ENCODE data around the gene SMAD3.

SMAD3 gene

DNA sequence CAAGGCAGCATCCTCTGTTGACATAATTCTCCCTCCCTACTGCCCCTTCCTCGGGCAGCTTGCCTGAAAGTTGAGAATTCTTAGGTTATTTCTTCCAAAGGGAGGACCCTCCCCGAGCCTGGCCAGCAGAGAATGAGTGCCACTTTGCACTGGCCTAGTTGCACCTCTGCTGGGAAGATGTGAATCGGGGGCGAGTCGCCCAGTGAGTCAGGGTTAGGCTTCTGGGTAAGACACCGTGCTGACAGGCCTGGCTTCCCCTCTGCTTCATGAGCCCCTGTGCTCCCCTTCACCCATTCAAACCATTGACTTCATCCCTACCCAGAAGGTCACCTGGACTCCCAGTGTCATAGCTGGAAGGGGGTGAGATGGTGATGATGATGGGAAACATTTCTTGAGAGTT lies 106.8 kb downstream of the SMAD3 start:
- TF ChIP-seq, protein P1, sequence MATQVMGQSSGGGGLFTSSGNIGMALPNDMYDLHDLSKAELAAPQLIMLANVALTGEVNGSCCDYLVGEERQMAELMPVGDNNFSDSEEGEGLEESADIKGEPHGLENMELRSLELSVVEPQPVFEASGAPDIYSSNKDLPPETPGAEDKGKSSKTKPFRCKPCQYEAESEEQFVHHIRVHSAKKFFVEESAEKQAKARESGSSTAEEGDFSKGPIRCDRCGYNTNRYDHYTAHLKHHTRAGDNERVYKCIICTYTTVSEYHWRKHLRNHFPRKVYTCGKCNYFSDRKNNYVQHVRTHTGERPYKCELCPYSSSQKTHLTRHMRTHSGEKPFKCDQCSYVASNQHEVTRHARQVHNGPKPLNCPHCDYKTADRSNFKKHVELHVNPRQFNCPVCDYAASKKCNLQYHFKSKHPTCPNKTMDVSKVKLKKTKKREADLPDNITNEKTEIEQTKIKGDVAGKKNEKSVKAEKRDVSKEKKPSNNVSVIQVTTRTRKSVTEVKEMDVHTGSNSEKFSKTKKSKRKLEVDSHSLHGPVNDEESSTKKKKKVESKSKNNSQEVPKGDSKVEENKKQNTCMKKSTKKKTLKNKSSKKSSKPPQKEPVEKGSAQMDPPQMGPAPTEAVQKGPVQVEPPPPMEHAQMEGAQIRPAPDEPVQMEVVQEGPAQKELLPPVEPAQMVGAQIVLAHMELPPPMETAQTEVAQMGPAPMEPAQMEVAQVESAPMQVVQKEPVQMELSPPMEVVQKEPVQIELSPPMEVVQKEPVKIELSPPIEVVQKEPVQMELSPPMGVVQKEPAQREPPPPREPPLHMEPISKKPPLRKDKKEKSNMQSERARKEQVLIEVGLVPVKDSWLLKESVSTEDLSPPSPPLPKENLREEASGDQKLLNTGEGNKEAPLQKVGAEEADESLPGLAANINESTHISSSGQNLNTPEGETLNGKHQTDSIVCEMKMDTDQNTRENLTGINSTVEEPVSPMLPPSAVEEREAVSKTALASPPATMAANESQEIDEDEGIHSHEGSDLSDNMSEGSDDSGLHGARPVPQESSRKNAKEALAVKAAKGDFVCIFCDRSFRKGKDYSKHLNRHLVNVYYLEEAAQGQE (IDR thresholded peaks at IDR 0.05; ENCODE audit: insufficient replicate concordance, low read depth), result no peak
- TF ChIP-seq POLR2AphosphoS5 (IDR thresholded peaks at IDR 0.05; ENCODE audit: low read depth) (no peak), GABPA (IDR thresholded peaks at IDR 0.05; ENCODE audit: low read depth) (no peak)
- TF ChIP-seq, protein P2, sequence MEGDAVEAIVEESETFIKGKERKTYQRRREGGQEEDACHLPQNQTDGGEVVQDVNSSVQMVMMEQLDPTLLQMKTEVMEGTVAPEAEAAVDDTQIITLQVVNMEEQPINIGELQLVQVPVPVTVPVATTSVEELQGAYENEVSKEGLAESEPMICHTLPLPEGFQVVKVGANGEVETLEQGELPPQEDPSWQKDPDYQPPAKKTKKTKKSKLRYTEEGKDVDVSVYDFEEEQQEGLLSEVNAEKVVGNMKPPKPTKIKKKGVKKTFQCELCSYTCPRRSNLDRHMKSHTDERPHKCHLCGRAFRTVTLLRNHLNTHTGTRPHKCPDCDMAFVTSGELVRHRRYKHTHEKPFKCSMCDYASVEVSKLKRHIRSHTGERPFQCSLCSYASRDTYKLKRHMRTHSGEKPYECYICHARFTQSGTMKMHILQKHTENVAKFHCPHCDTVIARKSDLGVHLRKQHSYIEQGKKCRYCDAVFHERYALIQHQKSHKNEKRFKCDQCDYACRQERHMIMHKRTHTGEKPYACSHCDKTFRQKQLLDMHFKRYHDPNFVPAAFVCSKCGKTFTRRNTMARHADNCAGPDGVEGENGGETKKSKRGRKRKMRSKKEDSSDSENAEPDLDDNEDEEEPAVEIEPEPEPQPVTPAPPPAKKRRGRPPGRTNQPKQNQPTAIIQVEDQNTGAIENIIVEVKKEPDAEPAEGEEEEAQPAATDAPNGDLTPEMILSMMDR (IDR thresholded peaks at IDR 0.05; ENCODE audit: insufficient read depth, low read length), result no peak
- no peak for DNase-seq (ENCODE audit: low read depth in 1 of 2, low spot score in 1 of 2)
- H3K27ac ChIP-seq (replicated peaks), result no peak overlapping the region
- H3K4me3 ChIP-seq (replicated peaks; ENCODE audit: insufficient read depth, low read length), result no peak overlapping the region
- H3K27me3 ChIP-seq (ENCODE audit: insufficient read depth, poor library complexity, severe bottlenecking), result no peaks in the 10 kb centered on the region

GRCh38 chr15:67173005-67173404 lies 107.6 kb downstream of the SMAD3 start:
- DNase-seq (ENCODE audit: low read depth in 1 of 2, low spot score in 1 of 2), result no peak
- Histone ChIP-seq H3K27me3 (ENCODE audit: insufficient read depth, poor library complexity, severe bottlenecking) (no peaks in the 10 kb centered on the region), H3K4me3 (replicated peaks; ENCODE audit: insufficient read depth, low read length) (no peak overlapping the region), H3K27ac (replicated peaks) (no peak overlapping the region)
- TF ChIP-seq, protein P1 (IDR thresholded peaks at IDR 0.05; ENCODE audit: insufficient replicate concordance, low read depth), result no peak
- TF ChIP-seq GABPA (IDR thresholded peaks at IDR 0.05; ENCODE audit: low read depth) (no peak), SPI1 (IDR thresholded peaks at IDR 0.05; ENCODE audit: borderline replicate concordance, low read depth) (no peak), POLR2AphosphoS5 (IDR thresholded peaks at IDR 0.05; ENCODE audit: low read depth) (no peak)
- TF ChIP-seq, protein P2 (IDR thresholded peaks at IDR 0.05; ENCODE audit: insufficient read depth, low read length), result no peak

- Histone ChIP-seq H3K27ac (replicated peaks) (no peak overlapping the region), H3K4me3 (replicated peaks; ENCODE audit: insufficient read depth, low read length) (no peak overlapping the region), H3K27me3 (ENCODE audit: insufficient read depth, poor library complexity, severe bottlenecking) (no peaks in the 10 kb centered on the region)
- TF ChIP-seq, protein P1 (IDR thresholded peaks at IDR 0.05; ENCODE audit: insufficient replicate concordance, low read depth), result no peak
- TF ChIP-seq, protein P2 (IDR thresholded peaks at IDR 0.05; ENCODE audit: insufficient read depth, low read length), result no peak
- no peak for TF ChIP-seq POLR2AphosphoS5 (IDR thresholded peaks at IDR 0.05; ENCODE audit: low read depth)
- TF ChIP-seq GABPA (IDR thresholded peaks at IDR 0.05; ENCODE audit: low read depth), result no peak
- no peak for TF ChIP-seq SPI1 (IDR thresholded peaks at IDR 0.05; ENCODE audit: borderline replicate concordance, low read depth)
- no peak for DNase-seq (ENCODE audit: low read depth in 1 of 2, low spot score in 1 of 2)
These were observed 108.4 kb downstream of the SMAD3 start for GRCh38 chr15:67173786-67174185.
